ENCODE data around the gene UVRAG.

UVRAG gene

DNA sequence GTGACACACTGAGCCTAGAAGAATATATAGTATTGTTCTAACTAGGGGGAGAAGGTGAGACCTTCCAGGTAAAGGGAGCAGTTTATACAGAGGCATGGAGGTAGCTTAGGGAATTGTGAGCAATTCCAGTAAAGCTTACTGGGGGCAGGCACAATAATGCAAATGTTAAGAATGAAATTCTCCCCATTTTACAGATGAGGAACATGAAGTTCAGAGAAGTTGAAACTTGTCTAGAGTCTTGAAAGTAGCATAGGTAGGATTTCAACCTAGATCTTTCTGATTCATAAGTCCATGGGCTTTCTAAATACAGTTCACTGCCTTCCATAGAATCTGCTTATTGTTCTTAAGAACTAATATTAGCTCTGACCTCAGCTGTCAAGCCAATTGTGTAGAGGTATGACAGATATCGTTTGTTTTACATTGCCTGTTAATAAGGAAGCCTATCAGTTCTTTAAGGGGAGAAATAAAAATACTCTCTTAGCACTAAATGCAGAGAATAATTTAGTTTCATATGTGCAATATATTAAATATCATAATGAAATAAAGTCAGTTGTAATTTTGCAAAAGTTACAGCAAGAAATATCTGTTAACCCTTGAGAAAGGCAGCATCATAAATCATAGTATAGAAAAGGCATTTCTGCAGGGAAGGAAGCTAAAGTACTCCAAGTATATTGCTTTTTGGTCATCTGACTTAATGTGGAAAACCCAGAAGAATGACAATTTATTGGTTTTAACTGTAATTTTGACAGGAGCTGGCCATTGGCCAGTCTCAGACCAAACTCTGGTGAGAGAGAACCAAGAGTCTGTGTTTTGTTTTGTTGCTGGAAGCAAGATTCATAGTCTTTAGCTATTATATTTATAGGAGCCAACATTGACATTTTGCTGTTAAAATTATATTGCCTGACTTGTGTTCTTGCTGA is 181.8 kb downstream of the UVRAG start:
- in situ Hi-C loops (cut with HindIII; ENCODE audit: low sequenced_read_pairs) = loop anchor here (5.0 kb wide), 1 partner anchor 51 kb away; no protein-coding TSS in a partner anchor

DNA sequence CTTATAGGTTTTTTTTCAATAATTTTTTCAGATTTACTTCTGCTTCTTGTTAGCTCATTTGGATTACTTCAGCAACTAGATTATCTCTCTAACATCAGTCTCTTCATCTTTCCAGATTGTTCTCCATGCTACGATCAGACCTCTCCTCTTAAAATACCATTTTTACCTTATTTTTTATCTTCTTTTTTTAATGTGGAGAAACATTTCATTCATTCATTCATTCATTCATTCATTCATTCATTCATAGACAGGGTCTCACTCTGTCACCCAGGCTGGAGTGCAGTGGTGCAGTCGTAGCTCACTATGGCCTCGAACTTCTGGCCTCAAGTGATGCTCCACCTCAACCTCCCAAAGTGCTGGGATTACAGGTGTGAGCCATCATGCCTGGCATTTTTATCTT is 189.4 kb downstream of the UVRAG start:
- in situ Hi-C loops (cut with HindIII; ENCODE audit: low sequenced_read_pairs) = no loop called here

DNA sequence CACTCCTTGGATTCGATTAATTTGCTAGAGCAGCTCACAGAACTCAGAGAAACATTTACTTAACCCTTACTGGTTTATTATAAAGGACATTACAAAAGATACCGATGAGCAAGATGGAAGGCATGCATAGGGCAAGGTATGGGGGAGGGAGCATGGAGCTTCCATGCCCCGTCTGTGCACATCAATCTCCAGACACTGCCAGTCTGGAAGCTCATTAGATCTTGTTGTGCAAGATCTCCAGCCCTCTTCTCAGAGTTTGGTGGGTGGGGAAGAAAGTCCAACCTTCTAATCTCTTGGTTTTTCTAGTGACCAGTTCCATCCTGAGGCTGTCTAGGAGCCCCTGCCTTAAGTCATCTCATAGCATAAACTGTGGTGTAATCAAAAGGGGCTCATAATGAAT is 190.7 kb downstream of the UVRAG start:
- in situ Hi-C loops (cut with HindIII; ENCODE audit: low sequenced_read_pairs) = no loop called here

DNA sequence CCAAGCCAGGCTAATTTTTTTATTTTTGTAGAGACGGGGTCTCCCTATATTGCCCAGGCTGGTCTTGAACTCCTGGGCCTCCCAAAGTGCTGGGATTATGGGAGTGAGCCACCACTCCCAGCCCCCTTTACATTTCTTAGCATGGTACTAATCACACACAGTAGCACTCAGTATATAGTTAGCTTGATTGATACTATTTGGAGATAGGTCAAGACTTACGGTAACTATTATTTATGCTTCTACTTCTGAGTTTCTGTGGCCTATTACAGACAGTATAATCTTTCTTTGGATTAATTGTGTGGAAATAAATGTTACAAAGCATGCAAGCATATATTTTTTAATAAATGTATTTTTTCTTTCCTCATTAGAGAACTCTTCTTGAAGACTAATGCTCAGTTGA is 192.2 kb downstream of the UVRAG start:
- in situ Hi-C loops (cut with HindIII; ENCODE audit: low sequenced_read_pairs) = no loop called here

DNA sequence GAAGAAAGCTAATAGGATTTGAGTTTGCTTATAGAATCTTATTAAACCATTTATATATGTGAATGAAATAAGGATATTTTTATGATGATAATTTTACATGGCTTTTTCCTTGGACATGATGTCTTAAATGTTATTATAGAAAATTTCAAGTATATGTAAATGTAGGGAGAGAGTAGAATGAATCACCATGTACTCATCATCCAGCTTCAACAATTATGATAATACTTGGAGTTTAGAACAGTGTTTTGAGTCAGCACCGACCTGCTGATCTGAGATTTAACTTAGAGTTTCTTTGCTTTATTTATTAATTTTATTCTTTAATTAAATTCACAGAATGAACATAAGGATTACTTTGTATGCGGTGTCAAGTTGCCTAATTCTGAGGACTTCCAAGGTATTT is 193.5 kb downstream of the UVRAG start:
- in situ Hi-C loops (cut with HindIII; ENCODE audit: low sequenced_read_pairs) = no loop called here

DNA sequence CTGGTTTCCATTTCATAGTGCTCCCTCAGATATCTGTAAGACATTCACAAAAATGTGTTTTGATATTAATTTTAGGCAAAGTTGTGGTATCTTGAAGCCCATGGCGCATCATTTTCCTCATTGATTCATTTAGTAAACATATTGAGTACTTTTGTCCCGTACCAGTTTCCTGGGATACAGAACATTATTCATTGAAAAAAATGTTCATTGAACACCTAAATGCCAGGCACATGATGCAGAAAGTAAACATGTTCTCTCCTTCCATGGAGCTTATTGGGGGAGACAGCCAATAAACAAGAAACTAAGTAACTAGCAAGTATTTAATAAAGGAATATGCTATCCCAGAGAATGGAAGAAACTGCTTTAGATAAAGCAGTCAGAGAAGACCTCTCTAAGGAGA is 195.0 kb downstream of the UVRAG start:
- in situ Hi-C loops (cut with HindIII; ENCODE audit: low sequenced_read_pairs) = loop anchor here (5.0 kb wide), 1 partner anchor 43 kb away; no protein-coding TSS in a partner anchor

DNA sequence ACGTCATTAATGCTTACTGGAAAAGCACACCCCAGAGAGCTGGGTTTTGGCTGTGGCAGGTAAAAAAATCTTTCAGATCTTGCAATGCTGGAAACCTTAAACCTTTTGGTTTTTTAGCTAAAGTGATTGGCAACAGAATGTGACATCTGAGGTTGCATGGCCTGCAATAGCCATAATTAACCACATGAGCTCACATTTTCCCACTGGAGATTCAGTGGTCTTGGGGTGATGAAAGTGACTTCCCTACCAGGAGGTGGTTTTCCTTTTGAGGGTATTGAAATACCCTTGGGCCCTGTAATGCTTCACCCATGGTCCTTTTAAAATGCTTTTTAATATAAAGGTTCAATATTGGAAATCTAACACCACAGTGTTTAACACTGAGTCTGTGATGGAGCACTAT is 198.5 kb downstream of the UVRAG start:
- in situ Hi-C loops (cut with HindIII; ENCODE audit: low sequenced_read_pairs) = loop anchor here (5.0 kb wide), 1 partner anchor 46 kb away; no protein-coding TSS in a partner anchor

DNA sequence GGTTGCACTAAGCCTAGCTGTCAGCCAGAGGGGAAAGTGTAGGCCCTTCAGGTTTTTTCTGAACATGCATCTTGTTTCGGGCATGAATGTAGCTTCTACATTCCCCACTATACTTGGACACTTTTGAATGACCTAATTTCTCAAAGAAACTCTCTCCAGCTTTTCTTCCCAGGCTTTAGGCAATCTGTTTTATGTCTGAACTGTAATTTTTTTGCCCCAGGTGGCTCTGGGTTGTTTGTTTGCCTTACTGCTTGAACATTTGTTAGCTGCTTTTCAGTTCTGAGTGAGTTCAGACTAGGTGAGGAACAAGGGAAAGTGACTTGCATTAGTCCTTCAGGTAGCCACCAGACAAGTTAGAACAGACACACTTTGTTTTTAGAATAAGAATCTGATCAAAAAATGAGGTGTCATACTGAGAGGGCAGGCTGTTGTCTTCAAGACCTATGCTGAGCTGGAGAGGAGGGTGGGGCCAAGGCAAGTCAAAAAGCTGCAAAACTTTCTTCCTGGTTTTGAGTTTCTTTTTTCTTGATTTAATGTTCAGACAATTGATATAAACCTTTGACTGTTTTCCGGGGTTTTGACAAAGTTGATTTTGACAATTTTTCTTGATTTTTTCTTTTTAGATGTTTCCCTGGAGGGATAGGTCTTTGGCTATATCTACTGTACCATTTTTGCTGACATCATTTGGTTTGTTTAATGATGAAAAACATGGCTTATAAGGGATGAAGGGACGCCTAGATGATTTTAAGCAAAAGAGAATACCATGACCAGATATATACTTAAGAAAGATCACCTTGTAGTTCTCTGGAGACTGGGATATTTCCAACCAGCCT is 208.4 kb downstream of the UVRAG start:
- in situ Hi-C loops (cut with HindIII; ENCODE audit: low sequenced_read_pairs) = no loop called here

DNA sequence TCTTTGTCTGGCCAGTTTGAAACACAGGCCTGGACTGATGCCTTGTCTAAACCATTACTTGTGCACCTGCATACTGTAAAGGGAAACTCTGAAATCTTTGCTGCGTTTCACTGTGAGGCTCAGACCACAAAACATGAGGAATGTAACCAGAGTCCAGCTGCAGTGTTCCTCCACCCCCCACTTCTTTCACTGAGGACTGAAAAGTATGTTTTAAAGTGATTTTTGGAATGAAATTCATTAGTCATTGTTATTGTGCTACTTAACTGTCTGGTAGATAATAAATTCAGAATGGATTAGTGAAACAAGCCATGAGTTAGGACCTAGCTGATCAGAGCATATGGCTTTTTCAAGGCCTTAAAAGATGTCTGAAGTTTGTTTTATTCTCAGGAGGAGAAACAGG is 210.1 kb downstream of the UVRAG start:
- in situ Hi-C loops (cut with HindIII; ENCODE audit: low sequenced_read_pairs) = no loop called here

DNA sequence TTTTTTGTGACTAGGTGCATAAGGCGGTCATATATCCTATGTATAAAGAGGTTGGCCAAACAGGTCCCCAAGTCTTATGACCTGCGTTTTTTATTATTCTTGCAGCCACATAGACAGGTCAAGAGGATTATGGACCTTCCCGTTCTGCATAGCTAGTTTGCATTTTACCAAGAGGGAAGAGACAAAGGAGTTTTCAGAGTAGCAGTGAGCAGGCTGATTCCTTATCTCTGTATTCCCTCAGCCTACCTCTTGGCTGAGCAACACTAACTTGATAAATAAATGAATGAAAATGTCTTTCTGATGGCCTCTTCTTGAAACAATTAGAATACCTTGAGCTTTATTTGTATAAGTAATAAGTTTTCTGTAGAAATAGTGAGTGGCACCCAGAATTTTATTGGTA is 210.8 kb downstream of the UVRAG start:
- in situ Hi-C loops (cut with HindIII; ENCODE audit: low sequenced_read_pairs) = no loop called here

DNA sequence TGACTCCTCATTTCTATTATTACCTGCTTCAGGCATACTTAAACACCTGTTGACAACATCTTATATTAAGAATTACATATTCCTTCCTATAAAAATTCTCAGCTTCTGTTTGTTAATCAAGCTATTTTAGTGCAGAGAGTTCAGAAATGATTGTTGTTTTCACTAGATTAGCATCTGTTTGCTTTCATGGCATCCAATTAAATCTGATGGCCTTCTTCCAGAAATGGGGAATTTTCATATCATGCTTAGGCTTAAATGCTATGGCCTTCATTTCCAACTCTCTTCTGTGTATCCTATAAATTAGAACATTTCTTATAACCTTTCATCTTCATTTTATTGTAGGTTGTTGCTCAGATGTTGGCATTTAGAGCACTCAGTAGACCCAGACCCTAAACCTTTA is 211.3 kb downstream of the UVRAG start:
- in situ Hi-C loops (cut with HindIII; ENCODE audit: low sequenced_read_pairs) = no loop called here

DNA sequence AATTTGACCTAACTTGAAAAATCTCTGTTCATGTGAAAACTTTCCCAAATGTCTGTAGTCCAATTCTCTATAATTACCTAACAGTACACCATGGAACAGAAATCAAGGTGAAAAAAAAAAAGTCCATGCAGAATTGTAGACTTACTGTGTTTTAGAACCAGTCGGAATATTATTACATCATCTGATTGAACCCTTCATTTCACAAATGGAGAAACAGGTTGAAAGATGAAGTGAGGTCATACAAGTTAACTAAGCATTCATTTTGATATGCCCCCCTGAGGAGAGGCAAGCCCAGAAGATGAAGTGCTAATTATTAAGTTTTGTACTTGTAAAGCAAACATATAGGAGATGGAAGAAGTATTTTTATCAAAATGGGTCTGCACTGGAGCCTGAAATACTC is 211.9 kb downstream of the UVRAG start:
- in situ Hi-C loops (cut with HindIII; ENCODE audit: low sequenced_read_pairs) = no loop called here

DNA sequence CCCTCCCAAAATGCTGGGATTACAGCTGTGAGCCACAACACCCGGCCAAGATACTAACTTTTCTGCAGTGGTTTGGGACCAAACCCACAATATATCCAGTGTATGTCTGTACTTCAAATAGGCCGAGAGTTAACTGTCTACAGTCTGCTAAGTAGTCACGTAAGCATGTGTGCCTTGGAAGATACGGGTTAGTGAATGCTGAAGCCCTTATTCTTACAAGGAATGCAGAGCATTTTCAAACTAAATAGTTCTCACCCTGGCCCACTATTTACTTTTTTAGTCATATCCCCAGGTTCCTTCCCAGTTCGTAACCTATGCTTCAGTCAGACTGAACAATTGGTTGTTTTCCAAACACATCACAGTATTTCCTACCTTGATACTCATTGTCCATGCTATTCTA is 215.3 kb downstream of the UVRAG start:
- in situ Hi-C loops (cut with HindIII; ENCODE audit: low sequenced_read_pairs) = no loop called here

DNA sequence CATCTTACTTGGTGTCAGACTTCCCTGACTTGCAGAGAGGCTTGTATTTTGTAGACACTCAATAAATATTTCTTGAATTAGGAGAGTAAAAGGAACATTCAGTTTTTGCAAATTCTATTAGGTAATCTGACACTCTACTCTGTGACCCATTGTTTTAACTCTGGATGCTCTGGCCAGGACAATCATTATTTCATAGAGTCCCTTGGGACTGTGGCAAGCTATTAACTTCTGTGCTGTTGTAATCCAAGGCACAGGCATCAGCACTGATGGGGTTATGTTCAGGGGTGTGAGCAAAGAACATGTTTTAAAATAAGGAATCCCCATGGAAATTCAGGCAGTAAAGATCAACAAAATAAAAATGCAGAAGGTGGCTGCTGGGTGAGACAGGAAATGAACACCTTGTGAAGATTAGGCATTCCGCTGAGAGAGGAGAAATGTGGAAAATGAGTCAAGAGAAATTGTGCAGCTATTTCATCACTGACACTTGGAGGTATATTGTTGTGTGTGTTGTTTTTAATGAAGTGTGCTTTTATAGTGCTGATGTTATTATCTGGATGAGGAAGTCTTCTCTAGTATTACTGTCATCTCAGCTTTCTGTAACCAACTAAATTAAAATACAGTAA is 216.1 kb downstream of the UVRAG start:
- in situ Hi-C loops (cut with HindIII; ENCODE audit: low sequenced_read_pairs) = no loop called here

DNA sequence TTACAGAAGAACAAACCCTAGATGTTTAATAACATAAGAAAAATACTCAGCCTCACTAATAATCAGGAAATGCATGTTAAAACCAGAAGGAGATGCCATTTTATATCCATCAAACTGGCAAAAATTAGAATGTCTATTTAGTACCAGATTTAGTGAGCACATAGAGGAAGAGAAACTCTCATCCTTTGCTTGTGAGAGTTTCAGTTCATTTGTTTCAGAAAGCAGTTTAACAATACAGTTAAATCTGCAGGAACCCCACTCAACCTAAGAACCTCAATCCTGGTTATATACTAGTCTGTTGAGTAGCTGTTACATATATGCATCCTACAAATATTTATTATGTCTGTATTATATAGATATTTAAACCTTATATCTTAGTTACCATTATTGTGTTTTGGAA is 218.7 kb downstream of the UVRAG start:
- in situ Hi-C loops (cut with HindIII; ENCODE audit: low sequenced_read_pairs) = no loop called here

DNA sequence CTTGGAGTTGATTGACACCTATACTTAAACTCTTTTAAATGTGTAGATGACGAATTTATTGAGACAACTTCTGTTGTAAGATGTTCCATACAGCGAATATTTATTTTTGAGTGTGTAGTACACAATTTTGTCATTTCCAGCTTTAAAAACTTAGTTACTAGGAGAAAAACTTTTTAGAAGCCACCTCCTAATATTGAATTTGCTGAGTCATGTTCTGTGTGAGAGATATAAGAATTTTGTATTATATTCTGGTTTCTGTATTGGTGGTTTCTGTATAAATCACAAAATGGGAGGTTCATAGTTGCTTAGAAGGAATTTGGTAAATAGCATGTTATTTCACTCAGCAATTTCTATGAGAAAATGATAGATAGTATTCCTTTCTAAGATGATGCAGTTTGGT is 220.0 kb downstream of the UVRAG start:
- in situ Hi-C loops (cut with HindIII; ENCODE audit: low sequenced_read_pairs) = no loop called here

DNA sequence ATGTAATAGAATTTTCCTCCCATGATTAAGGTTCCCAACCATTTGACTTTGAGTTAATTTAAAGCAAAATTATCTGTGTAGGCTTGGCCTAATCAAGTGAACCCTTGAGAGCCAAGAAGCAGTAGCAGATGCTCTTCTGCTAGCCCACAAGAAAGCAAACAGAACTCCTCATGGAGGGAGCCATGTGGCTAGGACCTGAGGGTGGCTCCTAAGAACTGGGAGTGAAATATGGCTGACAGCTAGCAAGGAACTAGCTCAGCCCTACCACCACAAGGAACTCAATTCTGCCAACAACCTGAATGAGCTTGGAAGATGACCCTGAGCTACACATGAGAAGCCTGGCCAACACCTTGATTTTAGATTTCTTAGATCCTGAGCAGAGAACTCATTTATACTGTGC is 223.6 kb downstream of the UVRAG start:
- in situ Hi-C loops (cut with HindIII; ENCODE audit: low sequenced_read_pairs) = no loop called here

DNA sequence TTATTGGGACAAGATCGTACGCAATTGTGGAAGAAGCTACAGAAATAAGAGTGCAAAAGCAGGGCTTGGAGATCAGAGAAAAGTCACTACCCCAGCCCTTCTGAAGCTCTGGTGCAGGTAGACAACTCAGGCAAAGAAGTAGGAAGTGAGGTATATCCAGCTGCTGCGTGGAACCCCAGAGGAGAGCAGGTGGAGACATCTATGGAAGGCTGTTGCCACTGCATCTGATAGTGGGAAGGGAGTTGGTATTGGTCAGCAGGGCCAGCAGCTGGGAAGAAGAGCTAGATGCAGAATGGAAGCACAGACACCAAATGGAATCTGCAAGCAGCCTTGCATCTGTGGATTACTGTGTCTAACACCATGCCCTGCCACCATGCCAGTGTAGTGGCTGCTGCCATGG is 226.2 kb downstream of the UVRAG start:
- in situ Hi-C loops (cut with HindIII; ENCODE audit: low sequenced_read_pairs) = no loop called here

DNA sequence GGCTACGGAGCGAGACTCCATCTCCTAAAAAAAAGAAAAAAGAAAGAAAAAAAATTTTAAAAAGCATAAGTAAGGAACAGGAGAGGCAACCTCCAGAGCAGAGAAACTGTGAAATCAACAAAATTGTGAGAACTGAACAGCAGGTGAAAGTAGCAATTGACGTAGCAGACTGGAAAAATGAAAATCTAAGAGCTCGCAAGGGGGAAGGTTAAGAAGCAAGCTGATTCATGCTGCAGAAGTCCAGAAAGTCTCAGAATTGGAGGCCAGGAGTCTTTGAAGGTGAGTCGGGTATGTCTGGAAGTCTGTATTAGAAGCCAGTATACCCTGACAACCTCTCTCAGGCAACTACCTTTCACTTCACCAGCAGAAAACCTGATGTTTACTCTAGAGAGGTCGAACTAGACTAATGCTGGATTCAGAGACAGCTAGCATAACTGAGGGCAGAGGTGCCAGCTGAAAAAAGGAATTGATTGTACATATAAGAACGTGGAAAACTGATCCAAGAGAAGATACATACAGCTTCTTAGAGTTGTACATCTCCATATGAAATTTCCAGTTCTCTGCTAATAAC is 229.8 kb downstream of the UVRAG start:
- in situ Hi-C loops (cut with HindIII; ENCODE audit: low sequenced_read_pairs) = loop anchor here (5.0 kb wide), 1 partner anchor 48 kb away; no protein-coding TSS in a partner anchor

DNA sequence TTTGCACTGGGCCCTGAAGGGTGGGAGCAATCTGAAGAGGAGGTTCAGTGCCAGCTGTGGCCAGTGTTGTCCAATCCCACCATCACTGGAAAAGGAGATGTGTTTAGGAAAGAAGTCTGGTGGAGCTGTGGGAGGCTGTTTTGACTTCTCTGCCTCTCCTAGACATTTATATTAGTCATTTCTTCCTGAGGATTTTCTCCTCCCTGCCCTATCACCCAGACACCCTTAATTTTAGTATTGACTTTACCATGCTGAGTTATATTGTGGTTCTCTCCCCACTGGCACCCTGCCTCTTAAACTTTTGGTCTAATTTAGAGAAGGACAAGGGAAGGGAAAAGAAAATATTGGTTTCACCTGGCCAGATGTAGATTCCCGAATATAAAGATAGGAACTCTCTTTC is 232.2 kb downstream of the UVRAG start:
- in situ Hi-C loops (cut with HindIII; ENCODE audit: low sequenced_read_pairs) = loop anchor here (5.0 kb wide), 1 partner anchor 50 kb away; no protein-coding TSS in a partner anchor

DNA sequence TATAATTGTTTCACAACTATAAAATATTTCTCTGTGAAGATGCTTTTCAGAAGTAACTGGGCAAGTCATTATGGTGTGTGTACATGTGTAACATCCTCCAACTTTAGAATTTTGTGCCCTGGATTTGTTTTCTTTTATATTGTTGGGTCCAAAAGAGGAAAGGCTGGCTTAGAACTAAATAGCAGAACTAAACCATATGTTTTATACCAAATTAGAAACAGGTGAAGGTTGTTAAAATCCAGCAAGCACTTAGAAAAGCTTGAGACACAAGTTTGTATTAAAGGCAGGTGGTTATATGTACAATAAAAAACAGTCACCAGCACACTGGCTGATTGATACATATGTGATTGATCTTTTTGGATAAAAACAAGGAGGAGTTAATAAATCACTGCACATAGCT is 232.8 kb downstream of the UVRAG start:
- in situ Hi-C loops (cut with HindIII; ENCODE audit: low sequenced_read_pairs) = loop anchor here (5.0 kb wide), 1 partner anchor 50 kb away; no protein-coding TSS in a partner anchor

Data from endothelial cell of hepatic sinusoid (primary cell).